ENCODE results near the gene GOLT1A.
A peak's percentile ranks its signal among the peaks of the same experiment; 100 is the strongest.

The GOLT1A gene

DNA sequence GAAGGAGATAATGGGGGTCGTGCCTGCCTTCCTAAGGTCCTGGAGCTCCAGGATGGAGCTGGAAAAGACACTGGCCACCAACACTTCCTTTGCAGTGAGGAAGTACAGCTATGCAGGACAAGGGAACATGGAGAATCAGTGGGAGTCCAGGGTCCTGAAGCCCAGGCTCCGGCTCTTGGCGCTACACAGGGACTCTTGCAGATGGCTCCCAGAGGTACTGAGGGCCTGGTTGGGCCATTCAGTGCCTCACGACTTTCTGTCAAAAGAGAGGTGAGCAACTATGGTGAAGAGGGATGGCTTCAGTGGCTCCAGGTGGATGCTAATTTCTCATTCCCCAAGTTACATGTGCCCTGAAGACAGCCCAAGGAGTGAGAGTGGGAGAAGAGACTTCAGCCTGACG is 60.1 kb downstream of the GOLT1A start:
- DNase-seq, result no peak

DNA sequence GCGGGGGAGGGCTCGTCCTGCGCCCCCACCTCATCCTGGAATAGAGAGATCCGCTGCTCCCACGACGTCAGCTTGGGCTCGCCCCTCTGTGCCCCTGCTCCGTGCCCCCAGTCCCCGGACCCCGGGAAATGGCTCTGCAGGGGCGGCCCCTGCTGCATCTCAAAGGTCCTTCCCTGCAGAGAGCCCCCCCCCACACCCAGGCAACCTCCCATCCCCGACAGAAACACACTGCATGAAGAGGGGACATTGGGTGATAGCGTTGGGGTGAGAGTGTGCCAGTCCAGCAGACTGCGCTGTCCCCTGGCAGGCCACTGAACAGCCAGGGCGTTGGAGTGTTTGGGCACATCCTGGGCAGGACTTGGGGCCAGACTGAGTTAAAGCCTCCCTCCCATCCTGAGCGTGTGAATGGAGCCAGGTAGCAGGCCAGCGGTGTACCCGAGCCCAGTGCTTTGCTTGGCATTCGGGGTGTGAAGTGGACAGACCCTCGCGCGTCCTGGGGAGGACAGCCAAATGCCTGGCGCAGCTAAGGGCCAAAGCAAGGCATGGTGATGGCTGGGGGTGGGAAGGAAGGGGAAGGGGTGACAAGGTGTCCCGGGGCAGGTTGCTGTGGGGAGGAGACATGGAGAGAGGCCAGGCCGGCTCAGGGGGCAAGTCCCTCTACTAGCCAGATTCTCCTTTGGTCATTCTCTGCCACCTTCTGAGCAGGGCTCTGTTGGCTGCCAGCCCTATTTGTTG is 61.3 kb downstream of the GOLT1A start:
- no peak for DNase-seq

DNA sequence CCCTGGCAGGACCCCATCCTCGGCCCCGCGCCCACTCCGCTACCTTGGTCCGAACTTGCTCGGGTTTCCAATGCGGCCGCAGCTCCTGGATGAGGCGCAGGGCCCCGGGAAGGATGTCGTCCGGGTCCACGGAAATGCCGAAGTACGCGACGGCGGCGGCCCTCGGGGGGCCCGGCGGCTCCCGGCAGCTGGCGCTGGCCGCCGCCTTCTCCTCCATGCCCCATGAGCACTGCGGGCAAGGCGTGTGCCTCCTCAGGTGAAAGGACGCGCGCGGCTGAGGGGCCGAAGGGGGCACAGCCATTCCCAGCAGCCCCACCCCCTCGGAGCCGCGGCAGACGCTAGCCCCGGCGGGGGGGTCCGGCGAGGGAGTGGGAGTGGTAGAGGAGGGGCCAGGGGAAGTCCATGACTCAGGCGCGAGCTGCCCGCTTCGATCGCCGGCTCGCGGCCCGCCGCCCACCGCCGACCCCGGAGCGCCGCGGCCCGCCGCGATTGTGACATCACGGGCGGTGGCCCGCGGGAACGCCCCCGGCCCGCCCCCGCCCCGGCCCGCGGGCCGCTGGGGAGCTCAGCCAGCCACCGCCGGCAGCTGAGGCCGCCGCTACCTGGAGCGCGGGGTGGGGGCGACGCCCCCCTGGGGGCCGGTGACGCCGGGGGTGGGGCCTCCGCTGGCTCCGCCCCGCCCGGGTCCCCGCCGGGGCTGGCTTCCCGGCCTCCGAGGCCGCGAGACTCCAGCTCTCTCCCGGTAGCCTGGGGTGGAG is 62.1 kb downstream of the GOLT1A start, which contains the start of gene ETNK2:
Gene ETNK2 (minus strand): TSS at position 493 of the 758 bp plus-strand sequence. CDS start 192 bp downstream, at position 301.
- DNase-seq, result peak; percentile 70

DNA sequence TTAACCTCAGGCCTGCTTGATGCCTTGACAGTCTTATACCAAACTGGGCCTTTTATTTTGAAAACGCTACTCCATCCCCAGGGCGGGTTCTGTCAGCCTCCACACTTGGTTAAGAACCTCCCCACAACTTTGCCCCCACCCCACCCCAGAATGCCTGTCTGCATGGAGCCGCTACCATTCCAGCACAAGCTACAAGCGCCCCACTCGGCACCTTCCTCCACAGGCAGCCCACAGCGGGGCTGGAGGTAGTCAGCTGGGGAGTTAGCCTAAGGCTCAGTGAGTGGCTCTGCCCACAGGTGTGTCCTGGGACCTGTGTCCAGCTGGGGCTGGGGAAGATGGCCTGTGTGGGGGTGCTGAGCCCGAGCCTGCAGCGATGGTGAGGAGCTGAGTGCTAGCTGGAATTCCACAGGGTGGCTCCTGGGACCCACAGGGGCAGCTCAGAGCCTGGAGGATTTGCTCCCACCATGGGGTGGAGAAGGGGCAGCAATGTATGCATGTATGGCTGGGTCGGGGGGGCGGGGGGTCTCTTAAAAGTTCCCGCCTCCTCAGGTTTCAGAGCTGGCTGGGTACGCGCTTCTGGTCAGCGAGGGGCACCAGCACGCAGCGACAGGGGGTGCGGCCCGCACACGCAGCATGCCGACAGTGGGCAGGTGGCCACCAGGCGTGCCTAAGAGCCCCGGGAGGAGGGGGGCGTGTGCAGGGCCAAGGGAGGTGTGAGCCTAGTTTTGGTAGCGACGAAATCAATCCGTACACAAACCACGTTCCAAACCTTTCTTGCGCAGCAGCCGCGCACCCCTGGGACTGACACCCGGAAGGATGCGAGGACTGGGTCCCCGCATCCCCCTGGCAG is 62.9 kb downstream of the GOLT1A start:
- no peak for DNase-seq

DNA sequence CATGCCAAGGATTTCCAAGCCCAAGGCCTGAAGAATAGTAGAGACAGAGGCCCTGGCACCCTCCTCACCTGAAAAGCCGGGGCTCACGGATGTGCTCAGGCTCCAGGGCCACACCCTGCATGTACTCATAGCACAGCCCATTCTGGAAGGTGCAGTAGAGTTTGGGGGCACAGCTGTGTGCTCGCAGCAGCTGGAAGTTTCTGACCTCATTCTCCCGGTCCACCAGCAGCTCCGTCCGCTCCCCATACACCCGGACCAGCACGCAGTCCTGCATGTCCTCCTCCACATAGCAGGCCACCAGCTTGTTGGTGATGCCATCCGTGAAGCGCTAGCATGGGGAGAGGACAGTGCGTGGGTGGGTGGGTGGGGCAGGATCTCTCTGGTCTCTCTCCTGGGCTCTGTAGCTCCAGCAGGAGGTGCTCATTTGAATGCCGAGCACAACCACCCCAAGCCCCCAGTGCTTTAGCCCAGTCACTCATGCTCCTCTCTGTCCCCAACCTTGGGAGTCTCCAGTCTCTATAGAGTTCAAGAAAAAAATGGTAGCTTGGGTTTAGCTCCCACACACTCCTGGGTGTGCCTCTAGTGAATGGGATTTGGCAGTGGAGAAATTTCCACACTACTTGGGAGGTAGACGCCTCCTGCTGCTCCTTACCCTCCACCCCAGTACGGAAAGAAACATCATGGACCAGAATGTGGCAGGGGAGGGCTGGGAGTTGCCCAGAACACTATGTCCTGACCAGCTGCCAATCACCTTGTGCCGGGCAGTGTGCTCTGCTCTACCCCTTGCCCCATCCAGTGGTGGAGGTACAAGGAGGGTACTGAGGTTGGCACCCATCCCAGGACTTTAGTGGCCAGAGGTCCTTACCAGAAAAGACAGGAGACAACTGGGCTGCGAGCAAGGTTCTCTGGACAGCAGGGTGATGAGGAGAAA is 63.9 kb downstream of the GOLT1A start:
- DNase-seq, result no peak

- DNase-seq, result no peak
Observed at GRCh38 chr1:204149107-204149506, 64.7 kb downstream of the GOLT1A start.

Data from T1000 (cell line).